DOHH2 (cell line): ENCODE measurements around the gene OLR1.

Experiments
- EZH2phosphoT487 ChIP-seq: fragments of 200-600 bp; sonication (generic); IDR thresholded peaks from 2 replicates; pipeline ENCODE4 v1.6.1; 2017; ENCODE audit warnings: borderline replicate concordance, mild to moderate bottlenecking, antibody characterized with exemption, low read length, moderate library complexity, mixed read lengths
- TF ChIP-seq, protein P1 (sequence below): fragments of 200-600 bp; sonication (generic); IDR thresholded peaks from one replicate; pipeline ENCODE4 v1.5.1; 2014; ENCODE audit warnings: antibody characterized with exemption, mild to moderate bottlenecking, low read depth, low read length; ENCODE audit not compliant: poor library complexity, severe bottlenecking

DNA sequence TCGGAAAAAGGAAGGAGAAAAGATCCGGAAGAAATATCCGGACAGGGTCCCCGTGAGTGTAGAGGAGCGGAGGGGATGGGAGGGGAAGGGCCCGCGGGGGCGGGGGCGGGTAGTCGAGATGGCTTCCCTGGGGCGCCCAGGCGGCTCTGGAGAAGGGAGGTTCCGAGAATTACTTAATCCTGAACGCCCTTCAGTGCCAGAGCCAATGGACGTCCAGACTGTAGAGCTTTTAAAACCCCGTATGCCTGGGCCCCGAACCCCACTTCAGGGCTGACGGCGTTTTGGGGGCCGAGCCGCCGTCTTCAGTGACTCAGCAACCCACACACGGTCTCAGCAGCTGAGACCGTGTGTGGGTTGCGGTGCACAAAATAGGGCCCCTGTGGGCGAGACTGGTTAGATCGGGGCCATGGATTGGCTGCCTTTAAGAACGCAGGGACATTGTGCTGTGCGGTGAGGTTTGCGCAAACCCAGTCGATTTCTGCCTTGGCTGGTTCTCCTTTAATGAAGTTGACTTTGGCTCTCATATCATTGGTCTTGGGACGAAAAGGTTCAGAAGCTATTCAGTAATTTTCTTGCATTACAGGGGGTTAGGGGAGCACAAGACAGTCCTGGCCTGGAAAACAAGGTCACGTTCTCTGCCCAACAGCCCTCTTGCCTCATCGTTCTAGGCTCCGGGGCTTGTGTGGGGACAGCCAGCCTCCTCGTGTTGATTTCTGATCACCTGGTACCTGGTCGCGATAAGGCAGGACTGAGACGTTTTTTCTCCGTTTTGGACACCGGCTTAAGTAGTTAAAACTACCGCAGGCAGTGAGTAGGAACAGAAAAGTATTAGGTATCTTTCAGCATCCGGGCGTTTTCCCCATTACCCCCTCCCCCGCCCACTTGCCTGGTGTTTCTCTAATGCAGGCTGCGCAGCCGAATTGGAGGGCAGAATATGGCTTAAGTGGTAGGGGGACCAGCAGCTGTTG is 41.5 kb upstream of the OLR1 start:
- TF ChIP-seq, protein P1, sequence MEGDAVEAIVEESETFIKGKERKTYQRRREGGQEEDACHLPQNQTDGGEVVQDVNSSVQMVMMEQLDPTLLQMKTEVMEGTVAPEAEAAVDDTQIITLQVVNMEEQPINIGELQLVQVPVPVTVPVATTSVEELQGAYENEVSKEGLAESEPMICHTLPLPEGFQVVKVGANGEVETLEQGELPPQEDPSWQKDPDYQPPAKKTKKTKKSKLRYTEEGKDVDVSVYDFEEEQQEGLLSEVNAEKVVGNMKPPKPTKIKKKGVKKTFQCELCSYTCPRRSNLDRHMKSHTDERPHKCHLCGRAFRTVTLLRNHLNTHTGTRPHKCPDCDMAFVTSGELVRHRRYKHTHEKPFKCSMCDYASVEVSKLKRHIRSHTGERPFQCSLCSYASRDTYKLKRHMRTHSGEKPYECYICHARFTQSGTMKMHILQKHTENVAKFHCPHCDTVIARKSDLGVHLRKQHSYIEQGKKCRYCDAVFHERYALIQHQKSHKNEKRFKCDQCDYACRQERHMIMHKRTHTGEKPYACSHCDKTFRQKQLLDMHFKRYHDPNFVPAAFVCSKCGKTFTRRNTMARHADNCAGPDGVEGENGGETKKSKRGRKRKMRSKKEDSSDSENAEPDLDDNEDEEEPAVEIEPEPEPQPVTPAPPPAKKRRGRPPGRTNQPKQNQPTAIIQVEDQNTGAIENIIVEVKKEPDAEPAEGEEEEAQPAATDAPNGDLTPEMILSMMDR: no peak
- no peak; the same call in 1 of the 2 replicates for TF ChIP-seq EZH2phosphoT487
